ENCODE results near the gene PIP5K1A. TPM values are rescaled to one million over a fixed set of nuclear protein-coding genes. Genes with fewer than 3 reads are reported as not detected.

Gene PIP5K1A
- total RNA-seq, 1 experiment from 2014 or later: 63.3 TPM

DNA sequence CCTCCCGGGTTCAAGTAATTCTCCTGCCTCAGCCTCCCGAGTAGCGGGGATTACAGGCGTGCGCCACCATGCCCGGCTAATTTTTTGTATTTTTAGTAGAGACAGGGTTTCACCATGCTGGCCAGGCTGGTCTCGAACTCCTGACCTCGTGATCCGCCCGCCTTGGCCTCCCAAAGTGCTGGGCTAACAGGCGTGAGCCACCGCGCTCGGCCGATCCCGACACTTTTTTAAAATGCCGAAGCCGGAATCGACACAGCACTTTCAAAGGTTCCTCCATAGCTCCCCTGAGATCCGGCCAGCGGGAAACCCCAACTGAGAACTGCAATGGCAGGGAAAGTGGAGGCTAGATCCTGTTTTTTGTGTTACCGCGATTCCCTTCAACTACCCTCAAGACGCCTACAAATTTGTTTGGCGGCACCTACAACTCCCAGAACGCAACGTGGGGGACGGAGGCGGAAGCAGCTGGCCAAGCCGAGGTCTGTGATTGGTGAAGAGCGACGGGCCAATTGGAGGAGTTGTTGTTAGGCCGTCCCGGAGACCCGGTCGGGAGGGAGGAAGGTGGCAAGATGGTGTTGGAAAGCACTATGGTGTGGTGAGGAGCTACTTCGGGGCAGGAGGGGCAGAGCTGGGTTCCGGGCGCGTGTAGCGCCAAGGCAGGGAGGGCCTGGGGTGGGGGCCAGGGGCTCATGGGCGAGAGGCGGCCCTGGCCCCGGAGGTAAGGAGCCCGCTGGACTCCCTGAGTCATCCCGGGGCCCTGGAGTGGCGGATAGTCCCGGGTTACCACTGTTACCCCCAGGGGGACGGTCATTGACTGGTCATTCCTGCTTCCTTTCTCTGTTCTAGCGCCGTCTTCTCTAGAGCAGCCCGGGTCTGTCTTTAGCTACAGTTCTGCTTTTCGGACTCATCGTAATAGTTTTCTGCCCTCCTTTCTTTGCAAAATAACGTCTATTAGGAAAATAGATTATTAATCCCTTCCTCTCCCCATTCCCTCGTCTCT is 56.2 kb downstream of the PIP5K1A start, which contains the start of gene PSMD4:
TSS of gene PSMD4 (plus strand) at position 518 of the 997 bp plus-strand sequence. CDS start at position 567, 49 bp downstream.
- H3K4me3 ChIP-seq (ENCODE audit: low read length): peak within 1 kb of the TSS; percentile 81
- H3K4me1 ChIP-seq (ENCODE audit: insufficient read depth, low read length): peaks cover 9% of the 10 kb centered on the region; the same call in 1 of the 2 replicates
- peak within 1 kb of the TSS; percentile 75 for H3K27ac ChIP-seq (ENCODE audit: low read length)
- TSS peak; percentile 96 for BruUV-seq (replicated peaks)
- ATAC-seq: peak; percentile 84
- TF ChIP-seq CTCF (conservative IDR thresholded peaks at IDR 0.05; ENCODE audit: low read depth, low read length) (no peak), EZH2phosphoT487 (IDR thresholded peaks at IDR 0.05; ENCODE audit: borderline replicate concordance, low read length) (no peak), EZH2 (IDR thresholded peaks at IDR 0.05; ENCODE audit: low read length, unreplicated experiment) (no peak)
- CTCF ChIA-PET: interaction anchor here (0.7 to 1.0 kb wide), 2 partner anchors 27 to 155 kb away, joined by 3 to 5 read pairs; no protein-coding TSS in a partner anchor
- POLR2A ChIA-PET (ENCODE audit: unreplicated experiment): interaction anchor here (0.5 to 1.3 kb wide), 7 partner anchors 29 to 1599 kb away, joined by 3 to 5 read pairs (median 3); partner anchors contain the start of gene VPS72
- H2AFZ ChIP-seq (ENCODE audit: low read length): peak within 1 kb of the TSS; percentile 65
- H3K9me3 ChIP-seq (ENCODE audit: low read length): no peaks in the 10 kb centered on the region
- intact Hi-C loops (cut with micrococcal nuclease): no loop called here
- peaks cover 49% of the 10 kb centered on the region for H3K79me2 ChIP-seq (ENCODE audit: low read length)
- H4K20me1 ChIP-seq (ENCODE audit: low read length): no peaks in the 10 kb centered on the region; the same call in 1 of the 2 replicates
- peak; percentile 99 for DNase-seq
- H3K9ac ChIP-seq (ENCODE audit: low read length): peak within 1 kb of the TSS; percentile 84
- no peaks in the 10 kb centered on the region for H3K9me2 ChIP-seq (replicated peaks; ENCODE audit: low read length)
- peak within 1 kb of the TSS; percentile 84 for H3K4me2 ChIP-seq (ENCODE audit: low read length)
- H3K27me3 ChIP-seq (ENCODE audit: low read length): no peaks in the 10 kb centered on the region
- peaks cover 4% of the 10 kb centered on the region for H3F3A ChIP-seq (ENCODE audit: low read length, unreplicated experiment)
- H3K36me3 ChIP-seq (ENCODE audit: low read depth, low read length): peaks cover 8% of the 10 kb centered on the region

DNA sequence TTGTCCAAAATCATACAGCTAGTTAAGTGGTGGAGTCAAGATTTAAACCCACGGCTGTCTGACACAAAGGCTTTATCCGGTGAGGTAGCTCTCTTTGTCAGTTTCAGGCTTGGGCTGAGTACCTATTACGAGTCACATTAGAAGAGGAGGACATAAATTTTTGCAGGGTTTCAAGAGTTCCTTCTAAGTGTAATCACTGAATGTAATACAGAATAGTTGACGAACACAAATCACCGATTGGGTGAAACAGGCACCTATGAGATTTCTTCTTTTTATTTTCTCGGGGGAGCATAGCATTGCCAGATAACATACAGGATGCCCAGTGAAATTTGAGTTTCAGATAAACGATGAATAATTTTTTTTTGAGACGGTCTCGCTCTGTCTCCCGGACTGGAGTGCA is 57.0 kb downstream of the PIP5K1A start:
- POLR2A ChIA-PET (ENCODE audit: unreplicated experiment): interaction anchor here (1.3 kb wide), 1 partner anchor 66 kb away, joined by 5 read pairs; the partner anchor contains the start of gene VPS72
- CTCF ChIA-PET: interaction anchor here (1.0 kb wide), 1 partner anchor 156 kb away, joined by 5 read pairs; no protein-coding TSS in a partner anchor
- Histone ChIP-seq H3K27me3 (ENCODE audit: low read length) (no peaks in the 10 kb centered on the region), H3K4me3 (ENCODE audit: low read length) (peak overlapping the region; percentile 81), H2AFZ (ENCODE audit: low read length) (0 out of 2 replicates have a peak overlapping the region, but pooled peaks have one; percentile 65), H3K9me2 (replicated peaks; ENCODE audit: low read length) (no peaks in the 10 kb centered on the region), H3K9ac (ENCODE audit: low read length) (peak overlapping the region; percentile 84), H3F3A (ENCODE audit: low read length, unreplicated experiment) (peaks cover 4% of the 10 kb centered on the region), H4K20me1 (ENCODE audit: low read length) (no peaks in the 10 kb centered on the region; the same call in 1 of the 2 replicates), H3K4me1 (ENCODE audit: insufficient read depth, low read length) (peaks cover 9% of the 10 kb centered on the region; the same call in 1 of the 2 replicates), H3K4me2 (ENCODE audit: low read length) (peak overlapping the region; percentile 84), H3K36me3 (ENCODE audit: low read depth, low read length) (peaks cover 1% of the 10 kb centered on the region), H3K27ac (ENCODE audit: low read length) (peak overlapping the region; percentile 75), H3K9me3 (ENCODE audit: low read length) (no peaks in the 10 kb centered on the region), H3K79me2 (ENCODE audit: low read length) (peaks cover 57% of the 10 kb centered on the region)
- no TSS peak for BruUV-seq (replicated peaks)
- peak; percentile 10 for ATAC-seq
- DNase-seq: peak; percentile 24
- TF ChIP-seq CTCF (conservative IDR thresholded peaks at IDR 0.05; ENCODE audit: low read depth, low read length) (no peak), EZH2phosphoT487 (IDR thresholded peaks at IDR 0.05; ENCODE audit: borderline replicate concordance, low read length) (no peak), EZH2 (IDR thresholded peaks at IDR 0.05; ENCODE audit: low read length, unreplicated experiment) (no peak)
- intact Hi-C loops (cut with micrococcal nuclease): no loop called here

All from PC-3 (cell line).